Vagina (tissue), 2 donors: ENCODE data around the gene GZF1. TPM values are rescaled to one million over a fixed set of nuclear protein-coding genes. Genes with fewer than 3 reads are reported as not detected.

Experiments used
- DNase-seq, 2 donors: peaks; one replicate each; pipeline ENCODE4 v3.0.0-alpha.2; 2017; ENCODE audit errors: extremely low spot score in 2 of 2
- H3K27ac ChIP-seq: fragments of 200-600 bp; sonication (generic); one replicate; pipeline ENCODE4 v1.5.1; 2019
- H3K27me3 ChIP-seq: fragments of 200-600 bp; sonication (generic); one replicate; pipeline ENCODE4 v1.5.1; 2019
- H3K36me3 ChIP-seq, 2 donors: fragments of 200-600 bp; sonication (generic); one replicate each; pipeline ENCODE4 v1.5.1; 2017 to 2019
- H3K4me1 ChIP-seq: fragments of 200-600 bp; sonication (generic); one replicate; pipeline ENCODE4 v1.5.1; 2019
- H3K4me3 ChIP-seq, 2 donors: fragments of 200-600 bp; sonication (generic); 1 replicate in 1 of 2; 2 replicates in 1 of 2; pipeline ENCODE4 v1.5.1; 2016 to 2019
- H3K9me3 ChIP-seq: fragments of 200-600 bp; sonication (generic); one replicate; pipeline ENCODE4 v1.5.1; 2019
- CTCF ChIP-seq, 3 experiments: fragments of 450-650 bp in 2 of 3; fragments of 200-600 bp in 1 of 3; sonication (generic) in 1 of 3; IDR thresholded peaks; one replicate each; pipeline ENCODE4 v1.5.1; 2017 to 2019; ENCODE audit warnings: antibody characterized with exemption in 3 of 3, mild to moderate bottlenecking in 2 of 3, moderate library complexity in 2 of 3
- POLR2A ChIP-seq, 2 donors: fragments of 450-650 bp; IDR thresholded peaks; one replicate each; pipeline ENCODE4 v1.6.1; 2017; ENCODE audit warnings: antibody characterized with exemption in 2 of 2, mild to moderate bottlenecking in 2 of 2, moderate library complexity in 2 of 2
- POLR2AphosphoS5 ChIP-seq, 2 donors: sonication (generic); formaldehyde crosslinking; IDR thresholded peaks; one replicate each; pipeline ENCODE4 v1.9.0; 2017; ENCODE audit warnings: antibody characterized with exemption in 2 of 2, mild to moderate bottlenecking in 2 of 2, low read depth in 1 of 2; ENCODE audit not compliant: insufficient read depth in 1 of 2
- intact Hi-C: fragments of 100-400 bp; cut with DNase I; formaldehyde crosslinking; loops from one replicate; pipeline ENCODE4 v1.15.1; 2023
- total RNA-seq: library from RNA; depleted of rRNA; stranded (reverse); fragments of >200 nt; gene quantifications from one replicate; pipeline ENCODE4 v1.2.3, GENCODE V29; 2016

Gene GZF1
- total RNA-seq, 1 donor from 2014 or later = 20.9 TPM

DNA sequence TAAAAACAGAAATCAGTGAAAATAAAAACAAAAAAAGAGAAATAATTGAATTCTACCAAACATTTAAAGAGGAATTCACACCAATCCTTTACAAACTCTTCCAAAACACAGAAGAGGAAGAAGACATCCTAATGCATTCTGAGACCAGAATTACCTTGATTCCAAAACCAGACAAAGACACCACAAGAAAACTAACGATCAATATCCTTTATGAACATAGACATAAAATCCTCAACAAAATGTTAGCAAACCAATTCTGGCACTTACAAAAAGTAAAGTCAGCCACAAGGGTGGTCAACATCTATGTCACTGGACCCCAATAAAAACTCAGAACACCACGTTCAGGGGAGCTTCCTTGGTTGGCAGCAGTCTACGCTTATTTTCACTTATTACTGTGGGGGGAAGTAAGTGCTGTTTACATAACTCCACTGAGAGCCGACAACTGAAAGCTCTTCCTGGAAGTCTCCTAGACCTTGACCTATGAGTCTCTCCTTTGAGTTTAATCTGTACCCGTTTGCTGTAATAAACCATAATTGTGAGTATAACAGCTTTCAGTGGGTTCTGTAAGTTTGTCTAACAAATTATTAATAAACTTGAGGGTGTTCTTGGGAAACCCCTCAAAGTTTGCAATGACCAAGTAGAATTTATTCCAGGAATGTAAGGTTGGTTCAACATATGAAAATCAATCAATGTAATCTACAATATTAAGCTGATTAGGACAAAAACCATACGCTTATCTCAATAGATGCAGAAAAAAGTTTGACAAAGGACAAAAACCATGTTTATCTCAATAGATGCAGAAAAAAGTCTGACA is 24.5 kb downstream of the GZF1 start:
- Histone ChIP-seq H3K4me3 (no peak overlapping the region), H3K4me1 (no peaks in the 10 kb centered on the region), H3K9me3 (no peaks in the 10 kb centered on the region), H3K36me3 (peaks cover 4 to 20% of the 10 kb centered on the region in 2 donors), H3K27ac (no peak overlapping the region), H3K27me3 (no peaks in the 10 kb centered on the region)
- no peak for DNase-seq
- intact Hi-C loops = no loop called here
- TF ChIP-seq POLR2AphosphoS5 (IDR thresholded peaks at IDR 0.05; ENCODE audit: insufficient read depth in 1 of 2, low read depth in 1 of 2) (no peak), POLR2A (IDR thresholded peaks at IDR 0.05) (no peak), CTCF (IDR thresholded peaks at IDR 0.05) (no peak)

DNA sequence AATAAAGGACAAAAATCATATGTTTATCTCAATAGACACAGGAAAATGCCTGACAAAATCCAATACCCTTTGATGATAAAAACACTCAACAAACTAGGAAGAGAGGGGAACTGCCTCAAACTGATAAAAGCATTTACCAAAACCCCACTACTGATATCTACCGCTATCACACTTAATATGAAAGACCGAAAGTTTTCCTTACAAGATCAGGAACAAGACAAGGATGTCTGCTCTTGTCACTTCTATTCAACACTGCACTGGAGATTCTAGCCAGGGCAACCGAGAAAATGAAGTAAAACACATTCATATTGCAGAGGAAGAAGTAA is 25.1 kb downstream of the GZF1 start:
- peaks cover 4 to 20% of the 10 kb centered on the region in 2 donors for H3K36me3 ChIP-seq
- no peaks in the 10 kb centered on the region for H3K9me3 ChIP-seq
- H3K27ac ChIP-seq = no peak overlapping the region
- no peak for TF ChIP-seq POLR2AphosphoS5 (IDR thresholded peaks at IDR 0.05; ENCODE audit: insufficient read depth in 1 of 2, low read depth in 1 of 2)
- TF ChIP-seq POLR2A (IDR thresholded peaks at IDR 0.05) = no peak
- no peak for TF ChIP-seq CTCF (IDR thresholded peaks at IDR 0.05)
- no peak overlapping the region for H3K4me3 ChIP-seq
- no peak for DNase-seq
- intact Hi-C loops = no loop called here
- no peaks in the 10 kb centered on the region for H3K27me3 ChIP-seq
- H3K4me1 ChIP-seq = no peaks in the 10 kb centered on the region

GRCh38 chr20:23390091-23390774 is 28.3 kb downstream of the GZF1 start:
- TF ChIP-seq CTCF (IDR thresholded peaks at IDR 0.05) (no peak), POLR2AphosphoS5 (IDR thresholded peaks at IDR 0.05; ENCODE audit: insufficient read depth in 1 of 2, low read depth in 1 of 2) (no peak), POLR2A (IDR thresholded peaks at IDR 0.05) (no peak)
- Histone ChIP-seq H3K4me1 (no peaks in the 10 kb centered on the region), H3K4me3 (no peak overlapping the region), H3K27ac (no peak overlapping the region), H3K9me3 (no peaks in the 10 kb centered on the region), H3K27me3 (no peaks in the 10 kb centered on the region), H3K36me3 (peaks cover 4 to 42% of the 10 kb centered on the region in 2 donors)
- intact Hi-C loops = no loop called here
- DNase-seq = no peak

GRCh38 chr20:23391707-23392310 is 29.8 kb downstream of the GZF1 start:
- no peak for TF ChIP-seq CTCF (IDR thresholded peaks at IDR 0.05)
- TF ChIP-seq POLR2AphosphoS5 (IDR thresholded peaks at IDR 0.05; ENCODE audit: insufficient read depth in 1 of 2, low read depth in 1 of 2) = no peak
- no peak for TF ChIP-seq POLR2A (IDR thresholded peaks at IDR 0.05)
- no peak for DNase-seq
- intact Hi-C loops = no loop called here
- Histone ChIP-seq H3K4me1 (no peaks in the 10 kb centered on the region), H3K36me3 (peaks cover 4 to 42% of the 10 kb centered on the region in 2 donors), H3K27ac (no peak overlapping the region), H3K4me3 (no peak overlapping the region), H3K9me3 (no peaks in the 10 kb centered on the region), H3K27me3 (no peaks in the 10 kb centered on the region)
